GM12873 (cell line): Measurements from ENCODE around the gene HADHA.

Source experiments
- CTCF ChIP-seq: IDR thresholded peaks from 2 replicates; pipeline ENCODE4 v1.5.1; 2012; ENCODE audit warnings: low read depth, mild to moderate bottlenecking, moderate library complexity, low read length, control low read depth; ENCODE audit not compliant: insufficient read depth; ENCODE audit errors: missing control alignments

Gene HADHA

GRCh38 chr2:26202981-26203490, 41.4 kb downstream of the HADHA start:
- no peak for TF ChIP-seq CTCF

DNA sequence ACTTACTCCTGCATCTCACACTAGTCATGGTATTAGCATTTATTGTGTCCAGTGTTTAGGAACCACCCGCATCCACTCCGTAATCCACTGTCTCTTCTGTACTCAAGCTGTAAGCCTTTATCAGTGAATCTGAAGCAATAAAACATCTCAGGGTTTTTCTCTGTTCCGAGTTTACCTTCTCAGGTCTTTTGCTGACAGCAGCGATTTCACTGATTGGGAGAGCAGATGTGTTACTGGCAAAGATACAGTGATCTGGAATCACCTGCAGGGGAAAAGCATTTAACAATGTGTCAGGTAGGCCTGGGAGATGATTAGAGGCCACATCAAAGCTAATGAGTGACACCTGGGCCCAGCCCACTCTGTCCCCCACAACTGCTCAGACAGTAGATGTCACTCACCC, 46.9 kb downstream of the HADHA start:
- TF ChIP-seq CTCF = no peak

DNA sequence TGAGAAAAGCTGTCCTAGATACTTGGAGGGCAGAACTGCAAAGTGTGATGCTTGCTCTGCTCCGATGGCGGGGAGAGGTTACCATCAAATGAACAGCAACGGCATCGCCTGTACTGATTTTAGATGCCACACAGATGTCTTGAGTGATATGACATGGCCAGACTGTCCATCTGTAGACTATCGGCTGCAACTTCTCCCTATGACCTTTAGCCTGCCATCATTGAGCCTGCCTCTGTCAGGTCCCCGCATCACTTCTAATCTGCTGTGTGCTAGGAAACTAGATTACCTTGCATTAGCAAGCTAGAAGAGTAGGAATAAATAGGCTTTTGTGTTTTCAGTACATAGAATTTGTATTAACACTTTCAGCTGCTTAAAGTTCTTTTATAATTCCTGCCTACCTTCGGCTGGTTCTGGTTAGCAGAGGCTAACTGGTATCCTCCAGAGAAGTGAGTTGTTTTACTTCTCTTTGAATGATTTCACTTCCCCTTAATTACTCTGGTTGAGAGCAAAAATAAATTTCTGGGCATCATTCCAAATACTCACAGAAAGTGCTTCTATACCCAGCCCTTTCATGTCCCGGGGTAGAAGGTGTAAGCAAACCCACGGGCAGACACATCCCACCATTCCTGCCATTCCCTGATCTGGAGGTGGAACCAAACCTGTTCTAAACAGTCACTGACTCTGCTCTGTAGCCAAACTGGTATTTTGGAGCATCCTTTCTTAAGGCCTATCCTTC, 47.6 kb downstream of the HADHA start:
- TF ChIP-seq CTCF = no peak

GRCh38 chr2:26195040-26195984, 49.1 kb downstream of the HADHA start:
- TF ChIP-seq CTCF = no peak

DNA sequence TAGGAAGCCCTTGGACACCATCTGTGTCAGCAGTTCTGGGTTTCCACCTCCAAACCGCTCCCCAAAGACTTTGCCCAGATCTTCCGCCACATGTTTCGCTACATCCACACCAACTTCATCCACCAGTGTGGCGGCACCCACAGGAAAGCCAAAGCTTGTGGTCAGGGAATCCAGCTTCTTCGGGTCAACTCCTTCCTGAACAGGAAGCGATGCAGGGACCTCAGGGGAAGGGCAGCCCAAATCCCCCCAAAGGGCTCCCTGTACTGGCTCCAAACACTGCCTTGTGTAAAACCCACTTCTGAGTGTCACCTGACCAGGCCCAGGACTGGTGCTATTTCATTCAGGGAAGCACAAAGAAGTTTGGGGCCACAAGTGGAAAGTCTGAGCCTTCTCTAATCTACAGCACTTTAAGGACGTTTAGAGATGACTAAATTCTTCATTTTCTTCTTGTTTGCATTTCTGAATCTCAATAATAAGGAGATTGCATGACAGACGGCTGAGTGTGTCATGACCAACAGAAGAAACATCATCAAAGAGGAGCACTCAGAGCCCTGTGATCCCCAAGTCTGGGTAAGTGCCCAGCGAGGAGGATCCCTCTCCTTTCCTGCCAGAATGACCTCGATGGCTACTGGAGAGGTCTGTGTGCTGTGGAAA, 50.7 kb downstream of the HADHA start:
- TF ChIP-seq CTCF = no peak

- no peak for TF ChIP-seq CTCF
Measured at GRCh38 chr2:26191316-26192159, 52.9 kb downstream of the HADHA start.
